Esophagus muscularis mucosa (tissue), 3 donors: ENCODE data around the gene TRIM63.

Source experiments
- EP300 ChIP-seq: sonication (generic); formaldehyde crosslinking; IDR thresholded peaks from one replicate; pipeline ENCODE4 v1.6.1; 2017; ENCODE audit warnings: antibody characterized with exemption
- TF ChIP-seq, protein P1 (sequence below), 3 experiments: fragments of 200-600 bp in 2 of 3; fragments of 450-650 bp in 1 of 3; sonication (generic) in 2 of 3; IDR thresholded peaks; one replicate each; pipeline ENCODE4 v1.5.1; 2017 to 2019; ENCODE audit warnings: antibody characterized with exemption in 3 of 3, mild to moderate bottlenecking in 2 of 3, moderate library complexity in 1 of 3

DNA sequence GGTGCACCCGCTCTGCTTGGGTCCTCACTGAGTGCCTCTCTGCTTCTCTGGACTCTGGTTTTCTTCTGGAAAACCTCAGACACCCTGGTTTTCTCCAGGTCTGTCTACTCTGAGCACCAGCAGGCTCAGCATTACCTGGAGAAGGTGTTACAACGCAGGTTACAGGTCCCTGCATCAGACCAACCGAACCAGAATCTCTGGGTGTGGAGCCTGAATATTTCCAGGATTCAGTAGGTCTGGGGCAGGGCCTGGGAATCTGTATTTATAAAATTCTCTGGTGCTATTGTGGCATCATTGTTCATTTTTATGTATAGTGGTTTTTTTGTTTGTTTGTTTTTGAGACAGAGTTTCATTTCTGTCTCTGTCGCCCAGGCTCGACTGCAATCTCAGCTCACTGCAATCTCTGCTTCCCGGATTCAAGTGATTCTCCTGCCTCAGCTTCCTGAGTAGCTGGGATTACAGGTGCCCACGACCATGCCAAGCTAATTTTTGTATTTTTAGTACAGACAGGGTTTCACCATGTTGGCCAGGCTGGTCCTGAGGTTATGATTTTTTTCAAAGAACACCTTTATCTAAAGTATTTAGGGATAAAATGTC, 20.1 kb downstream of the TRIM63 start:
- TF ChIP-seq, protein P1, sequence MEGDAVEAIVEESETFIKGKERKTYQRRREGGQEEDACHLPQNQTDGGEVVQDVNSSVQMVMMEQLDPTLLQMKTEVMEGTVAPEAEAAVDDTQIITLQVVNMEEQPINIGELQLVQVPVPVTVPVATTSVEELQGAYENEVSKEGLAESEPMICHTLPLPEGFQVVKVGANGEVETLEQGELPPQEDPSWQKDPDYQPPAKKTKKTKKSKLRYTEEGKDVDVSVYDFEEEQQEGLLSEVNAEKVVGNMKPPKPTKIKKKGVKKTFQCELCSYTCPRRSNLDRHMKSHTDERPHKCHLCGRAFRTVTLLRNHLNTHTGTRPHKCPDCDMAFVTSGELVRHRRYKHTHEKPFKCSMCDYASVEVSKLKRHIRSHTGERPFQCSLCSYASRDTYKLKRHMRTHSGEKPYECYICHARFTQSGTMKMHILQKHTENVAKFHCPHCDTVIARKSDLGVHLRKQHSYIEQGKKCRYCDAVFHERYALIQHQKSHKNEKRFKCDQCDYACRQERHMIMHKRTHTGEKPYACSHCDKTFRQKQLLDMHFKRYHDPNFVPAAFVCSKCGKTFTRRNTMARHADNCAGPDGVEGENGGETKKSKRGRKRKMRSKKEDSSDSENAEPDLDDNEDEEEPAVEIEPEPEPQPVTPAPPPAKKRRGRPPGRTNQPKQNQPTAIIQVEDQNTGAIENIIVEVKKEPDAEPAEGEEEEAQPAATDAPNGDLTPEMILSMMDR (IDR thresholded peaks at IDR 0.05), result no peak
- TF ChIP-seq EP300, result no peak
